ENCODE results near the gene DOCK11.

DNA sequence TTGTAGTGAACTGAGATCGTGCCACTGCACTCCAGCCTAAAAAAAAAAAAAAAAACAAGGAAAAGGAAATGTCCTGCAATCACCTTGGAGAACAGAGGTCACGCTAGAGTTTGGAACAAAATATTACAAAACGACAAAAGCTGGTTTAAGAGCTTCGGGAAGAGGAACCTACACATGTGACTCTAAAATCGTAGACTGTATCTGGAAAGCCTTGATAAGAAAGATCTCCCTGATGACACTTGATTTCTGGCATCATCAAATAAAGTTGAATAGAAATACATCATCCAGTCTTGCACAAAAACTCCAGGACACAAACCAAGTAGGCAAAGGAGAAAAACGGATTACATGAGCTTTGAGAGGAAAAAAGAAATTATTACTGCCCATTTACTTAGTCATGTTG, 31.1 kb upstream of the DOCK11 start:
- TF ChIP-seq, protein P1, sequence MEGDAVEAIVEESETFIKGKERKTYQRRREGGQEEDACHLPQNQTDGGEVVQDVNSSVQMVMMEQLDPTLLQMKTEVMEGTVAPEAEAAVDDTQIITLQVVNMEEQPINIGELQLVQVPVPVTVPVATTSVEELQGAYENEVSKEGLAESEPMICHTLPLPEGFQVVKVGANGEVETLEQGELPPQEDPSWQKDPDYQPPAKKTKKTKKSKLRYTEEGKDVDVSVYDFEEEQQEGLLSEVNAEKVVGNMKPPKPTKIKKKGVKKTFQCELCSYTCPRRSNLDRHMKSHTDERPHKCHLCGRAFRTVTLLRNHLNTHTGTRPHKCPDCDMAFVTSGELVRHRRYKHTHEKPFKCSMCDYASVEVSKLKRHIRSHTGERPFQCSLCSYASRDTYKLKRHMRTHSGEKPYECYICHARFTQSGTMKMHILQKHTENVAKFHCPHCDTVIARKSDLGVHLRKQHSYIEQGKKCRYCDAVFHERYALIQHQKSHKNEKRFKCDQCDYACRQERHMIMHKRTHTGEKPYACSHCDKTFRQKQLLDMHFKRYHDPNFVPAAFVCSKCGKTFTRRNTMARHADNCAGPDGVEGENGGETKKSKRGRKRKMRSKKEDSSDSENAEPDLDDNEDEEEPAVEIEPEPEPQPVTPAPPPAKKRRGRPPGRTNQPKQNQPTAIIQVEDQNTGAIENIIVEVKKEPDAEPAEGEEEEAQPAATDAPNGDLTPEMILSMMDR (IDR thresholded peaks at IDR 0.05) = no peak
- no peak for TF ChIP-seq IRF2 (CRISPR knock-in tag; IDR thresholded peaks at IDR 0.05; ENCODE audit: borderline replicate concordance, low read depth)
